GM21447 (cell line): ENCODE measurements around the gene JARID2.

Experiments used
- ATAC-seq: cut with Tn5 transposase; IDR thresholded peaks from one replicate; pipeline ENCODE4 v1.9.1; 2021; ENCODE audit not compliant: unreplicated experiment

Gene JARID2

DNA sequence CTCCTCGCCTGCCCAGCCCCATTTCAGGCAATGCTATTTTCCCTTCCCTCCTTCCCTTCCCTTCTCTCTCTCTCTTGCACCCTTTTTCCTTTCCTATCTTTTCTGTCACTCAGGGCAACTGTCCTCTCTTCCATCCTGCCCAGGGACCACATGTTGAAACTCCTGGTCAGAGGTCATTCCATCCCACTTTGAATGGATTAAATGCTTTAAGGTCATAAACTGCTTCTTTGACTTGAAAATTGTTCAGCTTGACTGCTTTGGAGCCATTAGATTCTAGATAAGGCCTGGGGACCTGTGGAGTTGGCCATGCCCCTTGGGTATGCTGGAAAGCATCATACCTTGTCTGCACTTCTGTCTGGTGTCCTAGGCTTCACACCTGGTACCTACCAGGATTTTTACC, 310.8 kb downstream of the JARID2 start:
- no peak for ATAC-seq

DNA sequence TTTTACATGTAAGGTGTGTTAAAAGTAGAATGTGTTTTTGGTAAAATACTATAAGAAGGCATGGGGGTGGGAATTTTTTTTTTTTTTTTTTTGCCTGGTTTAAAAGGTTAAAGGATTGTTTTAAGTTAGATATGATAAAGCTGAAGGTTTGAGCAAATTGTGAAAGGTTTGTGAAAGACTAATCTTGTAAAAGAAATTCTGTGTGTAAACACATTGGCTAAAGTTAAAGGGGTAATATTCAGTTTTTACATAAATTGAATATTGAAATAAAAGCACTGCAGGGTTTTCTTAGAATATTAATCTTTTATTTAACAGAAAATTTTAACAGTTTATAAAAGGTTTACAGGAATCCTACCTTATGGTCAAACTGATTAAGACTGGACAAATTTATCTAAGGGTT, 311.3 kb downstream of the JARID2 start:
- ATAC-seq = no peak

DNA sequence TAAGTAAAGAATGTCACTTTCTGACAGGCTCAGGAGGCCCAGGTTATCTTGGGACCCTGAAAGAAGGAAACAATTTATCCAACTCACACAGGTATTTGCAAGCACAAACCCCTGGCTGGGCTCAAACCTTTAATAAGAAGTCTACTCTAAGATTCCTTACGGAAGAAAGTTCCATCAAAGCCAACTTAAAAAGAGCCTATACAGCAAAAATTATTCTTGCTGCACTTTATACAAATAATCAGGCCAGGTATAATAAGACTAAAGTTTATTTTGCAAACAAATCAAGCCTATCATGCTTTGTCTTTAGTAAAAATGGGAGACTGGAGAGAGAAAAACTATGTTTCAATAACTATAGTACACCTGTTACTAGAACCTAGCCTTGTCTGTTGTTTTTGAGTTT, 314.8 kb downstream of the JARID2 start:
- ATAC-seq = no peak

DNA sequence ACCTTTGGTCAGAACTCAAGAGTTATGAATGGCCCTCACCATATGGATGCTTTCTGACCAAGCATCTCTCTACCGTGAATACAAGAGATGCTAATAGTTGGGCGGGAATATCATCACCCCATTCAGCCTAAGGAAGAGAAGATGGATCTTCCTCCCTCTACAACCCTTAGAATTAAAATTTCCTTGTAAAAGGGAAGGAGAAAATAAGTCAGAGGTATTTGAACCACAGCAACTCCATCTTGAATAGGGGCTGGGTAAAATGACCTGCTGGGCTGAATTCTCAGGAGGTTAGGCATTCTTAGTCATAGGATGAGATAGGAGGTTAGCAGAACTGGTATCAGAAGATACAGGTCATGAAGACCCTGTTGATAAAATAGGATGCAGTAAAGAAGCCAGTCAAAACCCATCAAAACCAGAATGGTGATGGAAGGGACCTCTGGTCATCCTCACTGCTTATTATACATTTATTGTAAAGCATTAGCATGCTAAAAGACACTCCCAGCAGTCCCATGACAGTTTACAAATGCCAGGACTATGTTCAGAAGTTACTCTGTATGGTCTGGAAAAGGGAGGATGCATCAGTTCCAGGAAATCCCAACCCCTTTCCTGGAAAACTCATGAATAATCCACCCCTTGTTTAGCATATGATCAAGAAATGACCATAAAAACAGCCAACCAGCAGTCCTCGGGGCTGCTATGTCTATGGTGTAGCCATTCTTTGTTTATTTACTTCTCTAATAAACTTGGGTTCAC, 315.8 kb downstream of the JARID2 start:
- ATAC-seq = no peak

DNA sequence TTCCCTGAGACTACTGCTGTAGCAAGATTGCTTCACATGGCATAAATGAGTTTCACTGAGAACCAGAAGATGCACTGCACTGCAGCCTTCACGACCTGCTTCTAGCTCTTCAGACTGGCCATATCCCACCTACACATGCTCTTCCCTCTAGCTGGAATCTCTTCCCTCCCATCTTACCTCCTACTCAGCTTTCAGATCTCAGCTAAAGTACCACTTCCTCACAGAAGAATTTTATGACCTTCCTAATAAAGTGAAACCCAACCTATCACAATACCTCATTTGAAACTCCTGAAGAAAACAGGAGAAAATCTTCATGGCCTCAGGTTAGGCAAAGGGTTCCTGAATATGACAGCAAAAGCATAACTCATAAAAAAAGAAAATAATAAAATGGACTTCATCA, 317.1 kb downstream of the JARID2 start:
- ATAC-seq = no peak

DNA sequence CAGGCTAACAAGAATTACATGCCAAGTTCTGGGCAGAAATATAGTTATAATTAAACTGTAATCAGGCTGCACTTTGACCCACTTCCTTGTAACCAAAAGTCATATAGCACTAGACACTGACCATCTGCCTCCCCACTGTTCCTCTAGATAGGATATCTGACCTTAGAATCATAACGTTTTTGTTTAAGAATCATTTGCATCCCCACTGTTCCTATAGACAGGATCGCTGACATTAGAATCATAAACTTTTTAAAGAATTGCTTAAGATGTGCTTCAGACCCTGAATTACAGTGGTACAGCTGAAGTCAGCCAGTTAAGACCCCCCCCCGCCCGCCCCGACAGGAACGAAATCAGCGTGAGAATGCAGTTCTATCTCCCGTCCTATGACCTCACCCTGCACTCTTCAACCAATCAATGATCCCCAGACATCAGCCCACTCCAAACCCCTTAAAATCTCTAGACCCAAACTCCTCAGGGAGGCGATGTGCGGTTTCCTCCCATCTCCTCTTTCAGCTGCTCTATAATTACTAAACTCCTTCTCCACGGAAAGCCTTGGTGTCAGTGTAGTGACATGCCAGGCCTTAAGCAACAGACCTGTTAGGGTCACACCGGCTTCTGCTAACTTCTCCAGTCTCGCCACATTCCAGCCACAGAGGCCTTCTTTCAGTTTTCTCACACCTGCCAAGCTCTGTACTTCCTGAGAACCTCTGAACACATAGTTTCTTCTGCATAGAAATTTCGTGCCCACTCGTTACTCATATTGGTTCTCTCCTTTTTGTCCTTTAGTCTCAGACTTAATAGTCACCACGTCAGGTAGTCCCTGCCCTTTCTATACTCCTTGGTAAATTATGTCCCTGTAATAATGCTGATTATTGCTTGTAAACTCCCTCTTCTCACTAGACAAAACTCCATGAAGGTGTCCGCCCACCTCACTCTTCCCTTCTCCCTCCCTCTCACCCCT, 323.4 kb downstream of the JARID2 start:
- no peak for ATAC-seq

DNA sequence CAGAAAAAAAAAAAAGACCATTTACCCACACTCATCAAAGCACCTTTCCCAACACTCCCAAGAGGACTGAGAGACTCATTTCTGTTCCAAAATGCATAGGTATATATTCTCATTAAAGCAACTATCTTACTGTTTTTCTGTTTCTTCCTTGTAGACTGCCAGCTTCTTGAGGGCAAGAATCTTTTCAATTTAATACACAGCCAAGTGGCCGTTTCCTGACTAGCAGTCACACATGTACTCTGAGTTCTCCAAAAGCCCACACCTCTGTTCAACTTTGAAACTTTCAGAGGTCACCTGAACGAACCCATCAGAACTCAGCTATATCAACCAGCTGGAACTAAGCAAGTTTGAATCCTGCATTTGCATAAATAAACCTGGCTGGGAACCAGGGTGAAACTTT, 324.3 kb downstream of the JARID2 start:
- ATAC-seq = no peak
